NOMO-1 (cell line): ENCODE measurements around the gene VARS1.
"Not testable (repeated sequence)": the region's sequence is repeated elsewhere in the genome, so short reads cannot be mapped to it uniquely, and the experiment has no call there.

Experiments used
- DNase-seq, 2 experiments: peaks; one replicate each; lab custom pipeline; 2025; ENCODE audit not compliant: unreplicated experiment in 2 of 2; lab: John Stamatoyannopoulos, UW

The VARS1 gene

DNA sequence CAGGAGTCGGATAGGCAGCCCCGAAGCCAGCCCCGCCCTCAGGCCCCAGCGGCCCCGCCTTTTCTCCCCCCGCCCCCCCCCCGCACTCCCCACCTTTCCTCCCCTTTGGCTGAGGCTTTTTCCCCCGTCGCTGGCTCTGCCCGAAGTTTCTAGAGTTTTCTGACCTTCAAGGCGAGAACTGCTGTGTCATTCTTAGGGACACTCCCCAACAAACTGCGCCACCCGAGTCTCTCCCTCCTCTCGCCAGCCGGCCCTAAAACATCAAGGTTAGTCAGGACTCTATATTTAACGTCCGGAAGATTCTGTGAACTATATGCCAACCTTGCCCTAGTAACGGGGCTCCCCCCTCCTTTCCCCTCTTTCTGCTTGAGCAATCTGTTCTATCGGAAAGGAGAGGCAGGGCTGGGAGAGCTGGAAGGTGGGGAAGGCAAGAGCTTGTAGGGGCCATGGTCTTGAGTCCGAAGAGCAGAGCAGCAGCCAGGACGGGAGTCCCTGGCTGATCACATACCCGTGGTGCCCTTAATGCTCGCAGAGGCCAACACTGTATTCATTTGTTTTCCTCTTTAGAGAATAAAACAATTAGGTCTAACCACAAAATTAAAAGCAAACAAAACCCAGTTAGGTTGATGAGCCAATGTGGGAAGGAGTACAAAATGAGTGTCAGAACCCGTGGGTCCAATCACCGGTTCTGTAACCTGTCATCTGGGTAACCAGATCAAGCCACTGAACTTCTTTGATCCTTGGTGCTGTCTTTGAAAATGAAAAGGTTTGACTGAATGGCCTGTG is 26.7 kb upstream of the VARS1 start:
- peak; percentile 87 to 90 for DNase-seq

DNA sequence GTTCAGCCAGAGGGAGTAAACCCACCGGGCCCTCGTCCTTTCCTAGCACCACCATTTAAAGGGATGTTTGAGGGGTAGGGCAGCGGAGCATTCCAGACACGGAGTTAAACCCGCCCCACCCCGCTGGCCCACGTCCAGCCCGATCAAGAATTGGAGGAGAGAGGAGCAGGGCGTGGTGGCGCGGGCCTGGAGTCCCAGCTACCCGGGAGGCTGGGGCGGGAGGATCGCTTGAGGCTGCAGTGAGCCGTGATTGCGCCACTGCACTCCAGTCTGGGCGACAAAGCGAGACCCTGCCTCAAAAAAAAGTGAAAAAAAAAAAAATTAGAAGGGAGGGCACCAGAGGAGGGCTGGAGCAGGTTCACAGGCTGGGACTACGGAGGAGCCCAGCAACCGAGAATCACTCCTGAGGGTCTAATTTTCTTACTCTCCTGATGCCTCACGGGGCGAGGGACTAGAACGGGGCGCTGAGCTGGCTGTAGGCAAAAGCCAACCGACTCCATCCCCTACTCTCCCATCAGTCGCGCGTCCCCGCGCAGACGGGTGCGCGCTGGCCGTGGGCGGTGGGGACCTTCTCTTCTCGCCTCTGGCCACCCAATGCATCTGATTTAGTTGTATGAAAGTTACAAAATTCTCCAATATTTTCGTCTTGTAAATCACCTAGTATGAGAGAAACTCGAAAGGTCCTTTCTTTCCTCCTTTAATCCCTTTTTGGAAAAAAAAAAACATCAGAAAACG is 25.9 kb upstream of the VARS1 start:
- DNase-seq, result peak in 1 of 2 experiments; percentile 58

- not testable (repeated sequence) for DNase-seq
Measured at GRCh38 chr6:31820399-31820798, 24.8 kb upstream of the VARS1 start.

- no peak for DNase-seq
Measured at GRCh38 chr6:31819871-31820299, 24.3 kb upstream of the VARS1 start.

GRCh38 chr6:31817929-31818511 is 22.5 kb upstream of the VARS1 start:
- not testable (repeated sequence) for DNase-seq

- DNase-seq, result peak; percentile 42 to 63
Measured at GRCh38 chr6:31817133-31817928, 21.8 kb upstream of the VARS1 start.

DNA sequence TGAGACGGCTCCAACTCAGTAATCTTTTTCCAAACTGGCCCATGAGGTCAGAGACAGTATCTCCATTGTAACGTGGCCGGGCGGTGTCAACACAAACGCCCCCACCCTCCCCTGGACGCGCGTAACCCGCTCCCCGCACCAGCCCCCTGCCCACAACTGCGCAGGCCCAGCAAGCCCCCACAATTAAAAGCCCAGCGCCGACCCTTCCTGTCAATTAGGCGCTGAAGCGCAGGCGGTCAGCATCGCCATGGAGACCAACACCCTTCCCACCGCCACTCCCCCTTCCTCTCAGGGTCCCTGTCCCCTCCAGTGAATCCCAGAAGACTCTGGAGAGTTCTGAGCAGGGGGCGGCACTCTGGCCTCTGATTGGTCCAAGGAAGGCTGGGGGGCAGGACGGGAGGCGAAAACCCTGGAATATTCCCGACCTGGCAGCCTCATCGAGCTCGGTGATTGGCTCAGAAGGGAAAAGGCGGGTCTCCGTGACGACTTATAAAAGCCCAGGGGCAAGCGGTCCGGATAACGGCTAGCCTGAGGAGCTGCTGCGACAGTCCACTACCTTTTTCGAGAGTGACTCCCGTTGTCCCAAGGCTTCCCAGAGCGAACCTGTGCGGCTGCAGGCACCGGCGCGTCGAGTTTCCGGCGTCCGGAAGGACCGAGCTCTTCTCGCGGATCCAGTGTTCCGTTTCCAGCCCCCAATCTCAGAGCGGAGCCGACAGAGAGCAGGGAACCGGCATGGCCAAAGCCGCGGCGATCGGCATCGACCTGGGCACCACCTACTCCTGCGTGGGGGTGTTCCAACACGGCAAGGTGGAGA is 19.7 kb upstream of the VARS1 start, which contains the start of the genes HSPA1A and HSPA1L:
Gene HSPA1A (plus strand): TSS at position 519 of the 814 bp plus-strand sequence. CDS start 214 bp downstream, at position 733.
Gene HSPA1L (minus strand): TSS at position 259 of the 814 bp plus-strand sequence. CDS start 3,311 bp downstream, outside the sequence.
- DNase-seq, result peak; percentile 72 to 74

DNA sequence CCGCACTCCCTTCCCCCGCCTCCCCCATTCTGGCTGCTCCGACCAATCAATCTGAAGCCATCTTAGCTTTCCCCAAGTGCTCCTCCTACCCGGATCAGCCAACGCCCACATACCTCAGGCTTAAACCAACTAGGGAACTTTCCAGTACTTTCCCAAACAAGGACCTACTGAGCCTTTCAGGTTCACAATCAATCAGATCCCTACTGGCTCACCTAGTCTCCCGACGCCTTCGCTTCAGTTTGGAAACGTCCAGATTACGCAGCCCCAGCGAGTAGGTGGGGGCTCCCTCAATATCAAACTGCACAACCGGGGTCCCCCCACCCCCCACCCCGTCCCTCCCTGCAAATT is 19.1 kb upstream of the VARS1 start:
- peak; percentile 75 to 80 for DNase-seq

- no peak for DNase-seq
Measured at GRCh38 chr6:31813465-31813849, 17.9 kb upstream of the VARS1 start.

GRCh38 chr6:31811645-31812044 is 16.1 kb upstream of the VARS1 start:
- DNase-seq, result no peak

- not testable (repeated sequence) for DNase-seq
Measured at GRCh38 chr6:31808599-31808998, 13.0 kb upstream of the VARS1 start.

DNA sequence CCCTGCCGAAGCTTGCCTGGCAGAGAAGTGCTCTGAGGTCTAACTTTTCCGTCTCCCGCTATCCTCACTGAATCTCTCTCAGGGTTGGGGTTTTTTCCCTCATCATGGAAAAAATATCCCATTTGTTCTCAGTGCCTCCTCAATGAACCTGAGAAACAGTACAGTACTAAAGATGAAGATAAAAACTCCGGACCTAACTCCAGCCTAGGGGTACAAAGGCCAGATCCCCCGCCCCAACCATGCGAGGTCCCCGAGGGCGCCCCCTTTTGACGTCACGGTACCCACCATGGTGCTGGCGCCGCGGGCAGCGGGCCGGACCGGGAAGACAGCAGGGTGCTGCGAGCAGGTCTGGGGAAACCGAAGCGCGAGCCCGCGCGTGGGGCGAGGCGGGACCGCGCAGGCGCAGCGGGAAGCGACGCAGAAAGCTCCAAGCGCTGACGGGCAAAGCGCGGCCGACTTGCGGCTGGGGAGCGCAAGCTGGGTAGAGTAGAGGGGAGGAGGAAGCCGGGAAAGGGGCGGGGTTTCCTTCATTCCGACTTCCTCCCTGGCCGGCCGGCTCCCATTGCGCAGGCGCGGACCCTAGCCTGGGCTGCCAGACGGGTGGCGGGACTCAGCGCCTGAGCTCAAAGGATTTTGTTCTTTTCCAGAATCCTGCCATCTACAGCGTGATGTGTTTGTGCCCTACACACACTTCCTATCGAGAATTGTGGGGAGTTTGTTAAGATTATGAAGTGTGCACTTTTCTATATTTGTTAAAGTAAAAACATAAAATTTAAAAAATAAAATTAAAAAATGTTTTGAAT is 11.1 kb upstream of the VARS1 start, which contains the start of gene LSM2:
Gene LSM2 (minus strand): TSS at position 497 of the 803 bp plus-strand sequence. CDS start 209 bp downstream, at position 288.
- DNase-seq, result peak; percentile 91 to 95

DNA sequence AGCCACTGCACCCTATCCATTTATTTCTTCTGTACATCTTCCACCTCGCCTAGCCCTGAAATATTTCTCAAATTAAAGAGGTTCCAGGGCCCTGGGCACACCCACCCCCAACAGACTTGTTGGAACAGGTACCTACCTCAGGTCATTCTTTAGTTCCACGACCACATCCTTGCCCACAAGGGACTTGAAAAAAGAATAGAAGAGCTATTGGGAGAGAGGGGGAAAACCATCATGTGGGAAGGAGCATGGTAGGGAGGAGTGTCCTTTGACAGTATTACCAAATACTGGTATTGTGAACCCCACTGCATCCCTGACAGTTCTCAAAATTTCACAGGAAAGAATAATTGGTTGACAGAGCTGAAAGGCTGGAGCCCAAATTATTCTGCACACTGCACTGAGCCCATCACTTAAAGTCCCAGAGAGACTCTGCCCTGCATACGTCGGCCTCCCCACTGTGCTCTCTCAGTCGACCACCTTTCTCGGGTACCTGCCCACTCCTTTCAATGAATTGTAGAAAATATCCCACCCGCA is 10.5 kb upstream of the VARS1 start:
- no peak for DNase-seq

GRCh38 chr6:31801031-31801927 is 5.7 kb upstream of the VARS1 start:
- DNase-seq, result not testable (repeated sequence)

DNA sequence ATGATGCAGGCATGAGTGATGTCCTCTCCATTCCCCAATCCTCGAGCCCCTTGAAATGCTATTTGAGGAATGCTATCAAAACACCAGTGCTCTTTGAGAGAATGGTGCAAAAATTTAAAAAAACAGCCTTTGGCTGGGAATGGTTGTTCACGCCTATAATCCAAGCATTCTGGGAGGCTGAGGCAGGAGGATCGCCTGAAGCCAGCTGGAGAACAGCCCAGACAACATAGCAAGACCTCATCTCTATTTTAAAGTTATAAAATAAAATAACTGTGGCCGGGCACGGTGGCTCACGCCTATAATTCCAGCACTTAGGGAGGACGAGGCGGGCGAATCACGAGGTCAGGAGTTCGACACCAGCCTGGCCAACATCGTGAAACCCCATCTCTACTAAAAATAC is 4.2 kb upstream of the VARS1 start:
- DNase-seq, result no peak

DNA sequence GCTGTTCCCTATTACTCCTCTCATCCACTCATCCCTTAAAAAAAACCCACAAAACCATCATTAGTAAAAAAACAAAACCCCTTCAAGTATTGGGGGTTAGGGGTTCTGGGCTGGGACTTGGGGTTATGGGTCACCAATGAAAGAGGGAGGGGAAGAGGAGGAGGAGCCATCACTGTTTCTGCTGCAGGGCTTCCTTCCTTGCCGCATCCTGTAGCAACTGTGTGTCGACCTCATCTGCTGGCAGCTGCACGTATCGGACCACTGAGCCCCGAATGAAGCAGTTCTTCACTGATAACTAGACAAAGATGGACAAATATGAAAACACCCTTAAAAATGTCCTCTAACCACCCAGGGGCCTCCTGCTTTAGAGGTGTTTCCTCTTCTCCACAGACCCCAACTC is 2.0 kb upstream of the VARS1 start:
- DNase-seq, result no peak

DNA sequence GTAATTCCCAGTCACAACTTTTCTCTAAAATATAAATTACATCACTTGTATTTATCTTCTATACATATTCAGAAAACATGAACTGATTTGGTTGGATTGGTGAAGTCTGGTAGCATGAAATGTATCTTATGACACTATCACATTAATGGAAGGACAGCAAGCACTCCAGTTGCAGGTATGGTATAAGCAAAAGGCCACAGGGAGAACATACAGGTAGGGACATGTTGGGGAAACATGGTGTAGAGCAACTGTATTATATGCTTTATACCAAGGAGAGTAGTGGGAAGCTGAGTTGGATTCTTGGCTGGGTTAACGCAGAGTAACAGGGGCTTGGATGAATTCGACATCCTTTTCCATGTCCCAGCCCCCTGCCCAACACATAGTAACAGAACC is 1.4 kb upstream of the VARS1 start:
- no peak for DNase-seq
